Neural cell (in vitro differentiated cells): ENCODE measurements around the gene ATP5MG.

Experiments
- EP300 ChIP-seq: fragments of 450-650 bp; conservative IDR thresholded peaks from 2 replicates; pipeline ENCODE4 v1.6.1; 2014; ENCODE audit warnings: antibody characterized with exemption, mild to moderate bottlenecking, moderate library complexity; ENCODE audit not compliant: poor library complexity, severe bottlenecking
- EZH2 ChIP-seq: fragments of 200-600, 300-800 bp; shearing (Covaris generic), sonication (generic); IDR thresholded peaks from 2 replicates; pipeline ENCODE4 v1.6.1; 2014; ENCODE audit warnings: antibody characterized with exemption, low read length, borderline replicate concordance, mild to moderate bottlenecking; ENCODE audit not compliant: insufficient read depth, poor library complexity, severe bottlenecking
- SMC3 ChIP-seq: fragments of 450-650 bp; conservative IDR thresholded peaks from 2 replicates; pipeline ENCODE4 v1.6.1; 2014; ENCODE audit warnings: antibody characterized with exemption, mild to moderate bottlenecking, moderate library complexity; ENCODE audit not compliant: poor library complexity
- TAF1 ChIP-seq: IDR thresholded peaks from 2 replicates; pipeline ENCODE4 v1.6.1; 2012; ENCODE audit warnings: low read depth
- TF ChIP-seq, protein P1 (sequence below): fragments of 450-650 bp; IDR thresholded peaks from 2 replicates; pipeline ENCODE4 v1.5.1; 2014; ENCODE audit warnings: antibody characterized with exemption, mild to moderate bottlenecking, moderate library complexity; ENCODE audit not compliant: poor library complexity, severe bottlenecking

- TF ChIP-seq EP300 (no peak), SMC3 (no peak), EZH2 (no peak), TAF1 (no peak)
- TF ChIP-seq, protein P1, sequence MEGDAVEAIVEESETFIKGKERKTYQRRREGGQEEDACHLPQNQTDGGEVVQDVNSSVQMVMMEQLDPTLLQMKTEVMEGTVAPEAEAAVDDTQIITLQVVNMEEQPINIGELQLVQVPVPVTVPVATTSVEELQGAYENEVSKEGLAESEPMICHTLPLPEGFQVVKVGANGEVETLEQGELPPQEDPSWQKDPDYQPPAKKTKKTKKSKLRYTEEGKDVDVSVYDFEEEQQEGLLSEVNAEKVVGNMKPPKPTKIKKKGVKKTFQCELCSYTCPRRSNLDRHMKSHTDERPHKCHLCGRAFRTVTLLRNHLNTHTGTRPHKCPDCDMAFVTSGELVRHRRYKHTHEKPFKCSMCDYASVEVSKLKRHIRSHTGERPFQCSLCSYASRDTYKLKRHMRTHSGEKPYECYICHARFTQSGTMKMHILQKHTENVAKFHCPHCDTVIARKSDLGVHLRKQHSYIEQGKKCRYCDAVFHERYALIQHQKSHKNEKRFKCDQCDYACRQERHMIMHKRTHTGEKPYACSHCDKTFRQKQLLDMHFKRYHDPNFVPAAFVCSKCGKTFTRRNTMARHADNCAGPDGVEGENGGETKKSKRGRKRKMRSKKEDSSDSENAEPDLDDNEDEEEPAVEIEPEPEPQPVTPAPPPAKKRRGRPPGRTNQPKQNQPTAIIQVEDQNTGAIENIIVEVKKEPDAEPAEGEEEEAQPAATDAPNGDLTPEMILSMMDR = no peak
These were observed 46.9 kb downstream of the ATP5MG start for GRCh38 chr11:118448294-118448693.
